Measurements from ENCODE around the gene ZNF324. TPM values are rescaled to one million over a fixed set of nuclear protein-coding genes. Genes with fewer than 3 reads are reported as not detected.
"Not testable (repeated sequence)": the region's sequence is repeated elsewhere in the genome, so short reads cannot be mapped to it uniquely, and the experiment has no call there.

ZNF324 gene
- total RNA-seq, 3 donors from 2014 or later (not counting 1 experiment from before 2014, with no cell fraction given): 21.3 to 23.7 (median 23.3) TPM

GRCh38 chr19:58466089-58466759 lies 656 bp upstream of the ZNF324 start:
- Histone ChIP-seq H3K27me3 (ENCODE audit: control insufficient read depth, insufficient read depth, low read length) (no peaks in the 10 kb centered on the region), H3K4me3 (ENCODE audit: low read length) (peak overlapping the region; percentile 58), H3K36me3 (ENCODE audit: control insufficient read depth, insufficient read depth, low read length) (peaks cover 8% of the 10 kb centered on the region), H3K4me1 (ENCODE audit: control insufficient read depth, insufficient read depth, low read length) (peaks cover 18% of the 10 kb centered on the region), H3K27ac (ENCODE audit: low read length) (no peak overlapping the region), H3K9me3 (ENCODE audit: control insufficient read depth, insufficient read depth, low read length) (no peaks in the 10 kb centered on the region)
- intact Hi-C loops (cut with micrococcal nuclease): loop anchor here (1.0 to 2.0 kb wide), 3 partner anchors 15 to 85 kb away; partner anchors contain the start of genes ZNF132, ZNF324B and ZNF837
- Mint-ChIP-seq H3K9me3 (no peaks in the 10 kb centered on the region), H3K4me1 (peaks cover 16 to 21% of the 10 kb centered on the region in 2 donors), H3K27me3 (ENCODE audit: low read depth in 2 of 2) (no peaks in the 10 kb centered on the region), H3K27ac (peak overlapping the region; percentile 84 to 92), H3K4me3 (peak overlapping the region; percentile 89), H3K36me3 (no peaks in the 10 kb centered on the region)
- ATAC-seq: peak in 2 of 3 donors; percentile 2 to 3
- WGBS (ENCODE audit: insufficient coverage): 41% methylated on average over 20 of the region's 20 CpGs
- no peak for TF ChIP-seq CTCF (IDR thresholded peaks at IDR 0.05)
- DNase-seq: no peak

- Mint-ChIP-seq H3K4me3 (peak overlapping the region; percentile 89), H3K36me3 (no peaks in the 10 kb centered on the region), H3K27ac (peak overlapping the region; percentile 84 to 92), H3K27me3 (ENCODE audit: low read depth in 2 of 2) (no peaks in the 10 kb centered on the region), H3K4me1 (peaks cover 16 to 21% of the 10 kb centered on the region in 2 donors), H3K9me3 (no peaks in the 10 kb centered on the region)
- intact Hi-C loops (cut with micrococcal nuclease): no loop called here
- no peak for ATAC-seq
- Histone ChIP-seq H3K4me3 (ENCODE audit: low read length) (no peak overlapping the region), H3K27ac (ENCODE audit: low read length) (no peak overlapping the region), H3K27me3 (ENCODE audit: control insufficient read depth, insufficient read depth, low read length) (no peaks in the 10 kb centered on the region), H3K4me1 (ENCODE audit: control insufficient read depth, insufficient read depth, low read length) (peaks cover 18% of the 10 kb centered on the region), H3K36me3 (ENCODE audit: control insufficient read depth, insufficient read depth, low read length) (peaks cover 22% of the 10 kb centered on the region), H3K9me3 (ENCODE audit: control insufficient read depth, insufficient read depth, low read length) (no peaks in the 10 kb centered on the region)
- WGBS (ENCODE audit: insufficient coverage): 80% methylated on average over 5 of the region's 5 CpGs
- no peak for DNase-seq
- TF ChIP-seq CTCF (IDR thresholded peaks at IDR 0.05): no peak
These were observed 1.4 kb downstream of the ZNF324 start for GRCh38 chr19:58468216-58468839.

GRCh38 chr19:58469241-58470013 lies 2.5 kb downstream of the ZNF324 start:
- ATAC-seq (no peak), DNase-seq (no peak)
- peaks cover 22% of the 10 kb centered on the region for H3K36me3 ChIP-seq (ENCODE audit: control insufficient read depth, insufficient read depth, low read length)
- no peak for TF ChIP-seq CTCF (IDR thresholded peaks at IDR 0.05)
- peak overlapping the region in 1 of 2 donors; percentile 92 for H3K27ac Mint-ChIP-seq
- H3K4me1 Mint-ChIP-seq: peaks cover 16 to 21% of the 10 kb centered on the region in 2 donors
- H3K4me3 Mint-ChIP-seq: peak overlapping the region; percentile 89
- no peak overlapping the region for H3K27ac ChIP-seq (ENCODE audit: low read length)
- H3K36me3 Mint-ChIP-seq: no peaks in the 10 kb centered on the region
- WGBS (ENCODE audit: insufficient coverage): 92% methylated on average over 17 of the region's 17 CpGs
- no peaks in the 10 kb centered on the region for H3K27me3 ChIP-seq (ENCODE audit: control insufficient read depth, insufficient read depth, low read length)
- H3K4me1 ChIP-seq (ENCODE audit: control insufficient read depth, insufficient read depth, low read length): peaks cover 18% of the 10 kb centered on the region
- no peaks in the 10 kb centered on the region for H3K9me3 Mint-ChIP-seq
- no peak overlapping the region for H3K4me3 ChIP-seq (ENCODE audit: low read length)
- no peaks in the 10 kb centered on the region for H3K9me3 ChIP-seq (ENCODE audit: control insufficient read depth, insufficient read depth, low read length)
- no peaks in the 10 kb centered on the region for H3K27me3 Mint-ChIP-seq (ENCODE audit: low read depth in 2 of 2)
- intact Hi-C loops (cut with micrococcal nuclease): no loop called here

- H3K36me3 ChIP-seq (ENCODE audit: control insufficient read depth, insufficient read depth, low read length): peaks cover 22% of the 10 kb centered on the region
- H3K9me3 Mint-ChIP-seq; H3K9me3 ChIP-seq (ENCODE audit: control insufficient read depth, insufficient read depth, low read length); intact Hi-C loops (cut with micrococcal nuclease); H3K27ac ChIP-seq (ENCODE audit: low read length); H3K27me3 ChIP-seq (ENCODE audit: control insufficient read depth, insufficient read depth, low read length); ATAC-seq; DNase-seq; H3K4me3 ChIP-seq (ENCODE audit: low read length); H3K27me3 Mint-ChIP-seq (ENCODE audit: low read depth in 2 of 2); H3K36me3 Mint-ChIP-seq; H3K27ac Mint-ChIP-seq: not testable (repeated sequence)
- 97% methylated on average over 24 of the region's 53 CpGs for WGBS (ENCODE audit: insufficient coverage)
- H3K4me1 ChIP-seq (ENCODE audit: control insufficient read depth, insufficient read depth, low read length): peaks cover 27% of the 10 kb centered on the region
- Mint-ChIP-seq H3K4me1 (peaks cover 16 to 31% of the 10 kb centered on the region in 2 donors), H3K4me3 (peak overlapping the region; percentile 13)
These were observed 4.1 kb downstream of the ZNF324 start for GRCh38 chr19:58470837-58471543.
